Epithelial cell of prostate (primary cell): ENCODE measurements around the gene SKA2.
"Not testable (repeated sequence)": the region's sequence is repeated elsewhere in the genome, so short reads cannot be mapped to it uniquely, and the experiment has no call there.

Source experiments
- DNase-seq: peaks from one replicate; pipeline ENCODE4 v3.0.0-alpha.2; 2011; ENCODE audit warnings: low read depth, low spot score
- H3K27ac ChIP-seq: fragments of 450-650 bp; 2 replicates; pipeline ENCODE4 v1.5.1; 2017; ENCODE audit warnings: mild to moderate bottlenecking

SKA2 gene

GRCh38 chr17:59154292-59154720 lies 680 bp downstream of the SKA2 start:
- no peak for DNase-seq
- peak overlapping the region; percentile 80 for H3K27ac ChIP-seq

- peak overlapping the region; percentile 80 for H3K27ac ChIP-seq
These were observed 2.1 kb downstream of the SKA2 start for GRCh38 chr17:59152925-59153324.

GRCh38 chr17:59151591-59151990 lies 3.4 kb downstream of the SKA2 start:
- DNase-seq: no peak
- H3K27ac ChIP-seq: no peak overlapping the region

More at GRCh38 chr17:59152925-59153324, 2.1 kb downstream of the SKA2 start:
- no peak for DNase-seq

- H3K27ac ChIP-seq: no peak overlapping the region
- no peak for DNase-seq
These were observed 4.0 kb downstream of the SKA2 start for GRCh38 chr17:59151006-59151405.

- no peak for DNase-seq
- peak overlapping the region; percentile 19 for H3K27ac ChIP-seq
These were observed 5.0 kb downstream of the SKA2 start for GRCh38 chr17:59149841-59150511.

- H3K27ac ChIP-seq: peak overlapping the region; percentile 19
- DNase-seq: no peak
These were observed 5.9 kb downstream of the SKA2 start for GRCh38 chr17:59149051-59149450.

- no peak overlapping the region for H3K27ac ChIP-seq
- DNase-seq: no peak
These were observed 9.4 kb downstream of the SKA2 start for GRCh38 chr17:59145571-59146096.

GRCh38 chr17:59141860-59142259 lies 13.1 kb downstream of the SKA2 start:
- no peak for DNase-seq
- peak overlapping the region; percentile 39 for H3K27ac ChIP-seq

GRCh38 chr17:59139939-59140338 lies 15.0 kb downstream of the SKA2 start:
- H3K27ac ChIP-seq: peak overlapping the region; percentile 43
- DNase-seq: no peak

- H3K27ac ChIP-seq, DNase-seq: not testable (repeated sequence)
These were observed 16.6 kb downstream of the SKA2 start for GRCh38 chr17:59138339-59138738.

- no peak overlapping the region for H3K27ac ChIP-seq
- DNase-seq: no peak
These were observed 23.9 kb downstream of the SKA2 start for GRCh38 chr17:59131131-59131530.

GRCh38 chr17:59129814-59130213 lies 25.2 kb downstream of the SKA2 start:
- no peak for DNase-seq
- no peak overlapping the region for H3K27ac ChIP-seq

GRCh38 chr17:59126809-59127417 lies 28.1 kb downstream of the SKA2 start:
- no peak overlapping the region for H3K27ac ChIP-seq
- DNase-seq: no peak

GRCh38 chr17:59124665-59125064 lies 30.3 kb downstream of the SKA2 start:
- DNase-seq: no peak

GRCh38 chr17:59121901-59122480 lies 33.0 kb downstream of the SKA2 start:
- peak overlapping the region; percentile 4 for H3K27ac ChIP-seq
- peak; percentile 18 for DNase-seq

More at GRCh38 chr17:59124665-59125064, 30.3 kb downstream of the SKA2 start:
- H3K27ac ChIP-seq: no peak overlapping the region

GRCh38 chr17:59115474-59115873 lies 39.5 kb downstream of the SKA2 start:
- DNase-seq: no peak
- no peak overlapping the region for H3K27ac ChIP-seq

- H3K27ac ChIP-seq: no peak overlapping the region
- DNase-seq: no peak
These were observed 43.4 kb downstream of the SKA2 start for GRCh38 chr17:59111539-59111938.

- DNase-seq: no peak
- H3K27ac ChIP-seq: no peak overlapping the region
These were observed 44.0 kb downstream of the SKA2 start for GRCh38 chr17:59110973-59111372.

GRCh38 chr17:59108400-59109102 lies 46.4 kb downstream of the SKA2 start:
- no peak for DNase-seq
- no peak overlapping the region for H3K27ac ChIP-seq

- peak overlapping the region; percentile 84 for H3K27ac ChIP-seq
- no peak for DNase-seq
These were observed 47.7 kb downstream of the SKA2 start for GRCh38 chr17:59107306-59107670.
